ENCODE data around the gene CAMK1D.

CAMK1D gene

GRCh38 chr10:12780634-12781601, 431.6 kb downstream of the CAMK1D start:
- no peak overlapping the region for H3K4me3 ChIP-seq (ENCODE audit: low read depth, low read length)
- ChIA-PET CTCF (interaction anchor here (1.0 to 3.4 kb wide), 7 partner anchors 11 to 319 kb away, joined by 3 to 19 read pairs (median 4); partner anchors contain the start of gene OPTN), POLR2A (no interaction called here)
- no peak for DNase-seq (ENCODE audit: low read depth, low spot score)
- TF ChIP-seq, protein P1, sequence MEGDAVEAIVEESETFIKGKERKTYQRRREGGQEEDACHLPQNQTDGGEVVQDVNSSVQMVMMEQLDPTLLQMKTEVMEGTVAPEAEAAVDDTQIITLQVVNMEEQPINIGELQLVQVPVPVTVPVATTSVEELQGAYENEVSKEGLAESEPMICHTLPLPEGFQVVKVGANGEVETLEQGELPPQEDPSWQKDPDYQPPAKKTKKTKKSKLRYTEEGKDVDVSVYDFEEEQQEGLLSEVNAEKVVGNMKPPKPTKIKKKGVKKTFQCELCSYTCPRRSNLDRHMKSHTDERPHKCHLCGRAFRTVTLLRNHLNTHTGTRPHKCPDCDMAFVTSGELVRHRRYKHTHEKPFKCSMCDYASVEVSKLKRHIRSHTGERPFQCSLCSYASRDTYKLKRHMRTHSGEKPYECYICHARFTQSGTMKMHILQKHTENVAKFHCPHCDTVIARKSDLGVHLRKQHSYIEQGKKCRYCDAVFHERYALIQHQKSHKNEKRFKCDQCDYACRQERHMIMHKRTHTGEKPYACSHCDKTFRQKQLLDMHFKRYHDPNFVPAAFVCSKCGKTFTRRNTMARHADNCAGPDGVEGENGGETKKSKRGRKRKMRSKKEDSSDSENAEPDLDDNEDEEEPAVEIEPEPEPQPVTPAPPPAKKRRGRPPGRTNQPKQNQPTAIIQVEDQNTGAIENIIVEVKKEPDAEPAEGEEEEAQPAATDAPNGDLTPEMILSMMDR (IDR thresholded peaks at IDR 0.05; ENCODE audit: insufficient read depth, low read length, missing control alignments): no peak

- POLR2A ChIA-PET: no interaction called here
Observed at GRCh38 chr10:12781976-12782375, 432.6 kb downstream of the CAMK1D start.

DNA sequence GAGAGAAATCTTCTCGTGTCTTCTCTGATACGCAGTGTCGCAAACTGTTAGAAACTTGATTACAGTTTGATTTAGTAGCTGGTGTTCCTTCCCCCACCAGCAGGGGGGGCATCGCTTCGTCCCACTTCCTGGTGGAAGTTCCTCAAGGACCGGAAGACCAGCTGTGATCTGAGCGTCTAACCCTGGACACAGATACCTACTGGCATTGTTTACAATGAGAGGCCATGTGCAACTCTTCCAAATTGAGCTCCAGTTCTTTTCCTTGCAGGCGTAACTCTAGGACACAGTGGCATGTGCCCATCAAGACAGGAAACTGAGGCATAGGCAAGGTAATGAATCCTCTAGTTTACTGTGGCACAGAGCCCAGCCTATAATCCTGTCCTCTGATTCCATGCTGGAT, 433.2 kb downstream of the CAMK1D start:
- POLR2A ChIA-PET: no interaction called here
- H3K4me3 ChIP-seq (ENCODE audit: low read depth, low read length): no peak overlapping the region
- TF ChIP-seq, protein P1 (IDR thresholded peaks at IDR 0.05; ENCODE audit: insufficient read depth, low read length, missing control alignments): peak; percentile 67
- no peak for DNase-seq (ENCODE audit: low read depth, low spot score)
- CTCF ChIA-PET: interaction anchor here (0.7 to 3.4 kb wide), 19 partner anchors 8 to 568 kb away, joined by 3 to 19 read pairs (median 4); partner anchors contain the start of gene OPTN

More at GRCh38 chr10:12781976-12782375, 432.6 kb downstream of the CAMK1D start:
- DNase-seq (ENCODE audit: low read depth, low spot score): no peak
- TF ChIP-seq, protein P1 (IDR thresholded peaks at IDR 0.05; ENCODE audit: insufficient read depth, low read length, missing control alignments): no peak
- no peak overlapping the region for H3K4me3 ChIP-seq (ENCODE audit: low read depth, low read length)
- CTCF ChIA-PET: interaction anchor here (0.8 to 3.4 kb wide), 19 partner anchors 8 to 318 kb away, joined by 3 to 19 read pairs (median 4); partner anchors contain the start of gene OPTN

GRCh38 chr10:12783293-12783692, 433.9 kb downstream of the CAMK1D start:
- CTCF ChIA-PET: interaction anchor here (0.7 to 3.1 kb wide), 5 partner anchors 17 to 453 kb away, joined by 3 to 10 read pairs (median 3); partner anchors contain the start of gene OPTN
- TF ChIP-seq, protein P1 (IDR thresholded peaks at IDR 0.05; ENCODE audit: insufficient read depth, low read length, missing control alignments): no peak
- POLR2A ChIA-PET: no interaction called here
- no peak for DNase-seq (ENCODE audit: low read depth, low spot score)
- no peak overlapping the region for H3K4me3 ChIP-seq (ENCODE audit: low read depth, low read length)

GRCh38 chr10:12784646-12785045, 435.3 kb downstream of the CAMK1D start:
- TF ChIP-seq, protein P1 (IDR thresholded peaks at IDR 0.05; ENCODE audit: insufficient read depth, low read length, missing control alignments): no peak
- CTCF ChIA-PET: no interaction called here
- H3K4me3 ChIP-seq (ENCODE audit: low read depth, low read length): no peak overlapping the region
- DNase-seq (ENCODE audit: low read depth, low spot score): no peak
- POLR2A ChIA-PET: no interaction called here

DNA sequence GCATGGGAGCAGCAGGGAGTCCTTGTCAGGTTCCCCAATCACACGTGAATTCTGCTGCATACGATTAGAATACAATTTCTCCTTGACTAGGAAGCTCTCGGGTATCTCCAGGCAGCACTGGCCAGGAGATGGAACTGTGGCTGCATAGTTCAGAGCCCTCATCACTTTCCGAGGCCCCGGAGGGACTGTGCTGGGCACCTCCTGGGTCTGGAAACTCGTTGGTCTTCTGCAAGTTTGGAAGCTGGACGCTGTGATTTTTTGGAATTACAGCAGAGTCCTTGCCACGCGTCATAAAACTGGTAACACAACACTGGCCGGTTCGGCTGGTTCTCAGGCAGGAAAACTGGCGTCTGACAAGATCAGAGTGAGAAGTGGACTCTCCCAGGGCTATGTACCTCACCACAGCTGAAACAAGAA, 436.1 kb downstream of the CAMK1D start:
- POLR2A ChIA-PET: no interaction called here
- DNase-seq (ENCODE audit: low read depth, low spot score): no peak
- no peak overlapping the region for H3K4me3 ChIP-seq (ENCODE audit: low read depth, low read length)
- TF ChIP-seq, protein P1 (IDR thresholded peaks at IDR 0.05; ENCODE audit: insufficient read depth, low read length, missing control alignments): no peak
- CTCF ChIA-PET: no interaction called here
